ENCODE measurements around the gene IDH2.

IDH2 gene

DNA sequence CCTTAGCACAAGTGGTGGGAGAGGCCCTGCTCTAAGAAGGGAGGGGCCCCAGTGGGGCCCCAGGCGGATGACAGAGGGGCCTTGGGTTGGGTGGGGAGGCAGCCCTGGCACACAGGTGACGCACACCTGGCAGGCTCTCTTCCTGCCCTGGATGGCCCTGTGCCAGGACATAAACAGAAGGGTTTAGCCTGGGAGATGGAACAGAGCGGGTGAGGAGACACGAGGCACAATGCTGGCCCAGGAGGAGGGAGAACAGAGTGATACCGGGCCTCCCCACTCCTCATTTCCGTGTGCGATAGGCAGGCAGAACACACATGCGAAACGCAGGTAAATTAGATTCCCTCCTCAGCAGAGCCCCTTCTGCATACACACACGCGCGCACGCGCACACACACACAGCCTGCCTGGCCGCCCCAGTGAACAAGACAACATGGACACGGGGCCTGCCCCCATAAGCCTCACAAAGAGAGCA lies 39.8 kb downstream of the IDH2 start:
- peak; percentile 47 for DNase-seq

DNA sequence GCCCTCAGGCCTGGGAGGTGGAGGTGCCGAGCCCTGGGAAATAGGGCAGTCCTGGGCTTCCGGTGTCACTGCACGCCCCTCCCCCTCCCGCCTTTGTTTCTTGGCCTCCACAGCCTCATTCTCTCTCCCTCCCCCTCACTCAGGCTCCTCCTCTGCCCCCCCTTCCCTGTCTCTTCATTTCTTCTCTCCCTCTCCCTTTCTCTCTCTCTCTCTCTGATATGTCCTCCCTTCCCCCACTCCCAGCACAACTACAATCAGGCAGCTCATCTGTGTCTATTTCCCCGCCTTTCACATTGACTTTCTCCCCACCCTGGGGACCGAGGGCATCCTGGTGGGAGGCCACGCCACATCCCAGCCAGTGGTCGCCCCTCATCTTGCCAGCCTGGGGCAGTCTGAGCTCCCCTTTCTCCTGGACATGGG lies 40.2 kb downstream of the IDH2 start:
- DNase-seq, result peak; percentile 63

DNA sequence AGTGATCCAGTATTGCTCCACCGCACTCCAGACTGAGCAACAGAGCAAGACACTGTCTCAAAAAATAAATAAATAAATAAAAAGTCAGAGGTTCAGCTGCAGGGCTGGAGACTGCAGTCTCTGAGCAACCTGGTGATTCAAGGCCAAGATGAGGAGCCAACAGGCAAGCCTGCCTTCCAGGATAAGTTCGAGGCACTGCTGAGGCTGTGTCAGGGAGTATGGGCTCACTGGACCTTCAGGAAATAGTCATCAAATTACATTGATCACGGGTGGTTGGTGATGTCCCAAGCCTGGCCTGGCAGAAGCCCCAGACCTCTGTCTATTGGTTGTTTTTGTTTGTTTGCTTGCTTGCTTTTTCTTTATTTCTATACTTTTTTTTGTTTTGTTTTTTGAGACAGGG lies 41.5 kb downstream of the IDH2 start:
- no peak for DNase-seq

DNA sequence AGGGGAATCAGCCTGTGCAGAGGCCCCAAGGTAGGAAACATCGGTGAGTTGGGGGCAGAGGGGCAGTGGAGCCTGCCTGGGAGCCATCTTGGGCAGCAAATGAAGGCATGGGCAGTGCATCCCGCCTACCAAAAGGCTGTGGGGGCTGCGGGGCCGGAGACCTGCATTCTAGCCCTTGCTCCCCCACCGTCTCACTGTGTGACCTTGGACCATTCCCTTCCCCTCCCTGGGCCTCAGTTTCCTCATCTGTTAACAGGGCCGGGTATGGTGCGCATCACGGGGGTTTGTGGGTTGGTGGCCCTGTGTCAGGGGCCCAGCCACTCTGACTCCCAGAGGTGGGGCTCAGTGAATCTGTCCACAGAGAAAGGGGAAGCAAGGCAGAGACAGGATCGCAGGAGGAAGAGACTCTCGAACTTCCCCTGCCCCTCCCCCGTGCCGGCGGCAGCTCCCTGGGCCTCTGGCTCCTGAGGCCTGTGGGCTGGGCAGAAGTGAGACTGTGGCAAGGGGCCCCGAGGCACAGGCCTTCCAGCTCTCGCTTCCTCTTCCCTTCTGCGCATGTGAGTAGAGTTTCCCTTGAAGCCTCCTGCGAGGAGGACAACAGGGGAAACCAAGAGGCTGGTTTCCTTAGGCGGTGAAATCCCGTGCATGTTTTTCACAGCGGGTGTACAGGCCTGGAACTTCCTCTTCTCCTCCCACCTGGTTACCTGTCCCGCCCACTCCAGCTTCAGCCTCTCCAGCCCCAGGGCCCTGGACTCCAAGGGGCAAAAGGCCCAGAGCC lies 42.9 kb downstream of the IDH2 start:
- DNase-seq, result peak; percentile 70

DNA sequence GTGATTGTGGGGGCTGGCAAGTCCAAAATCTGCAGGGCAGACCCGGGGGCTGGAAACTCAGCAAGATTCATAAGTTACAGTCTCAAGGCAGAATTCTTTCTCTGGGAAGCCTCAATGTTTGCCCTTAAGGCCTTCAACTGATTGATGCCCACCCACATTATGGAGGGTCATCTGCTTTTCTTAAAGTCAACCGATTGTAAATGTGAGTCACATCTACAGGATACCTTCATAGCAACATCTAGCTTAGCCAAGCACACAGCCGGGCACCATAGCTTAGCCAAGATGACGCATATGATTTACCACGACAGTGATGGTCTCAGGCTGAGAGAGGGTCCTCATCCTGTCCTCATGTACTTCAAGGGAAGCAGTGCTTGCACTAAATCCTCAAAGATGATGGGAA lies 43.5 kb downstream of the IDH2 start:
- DNase-seq, result no peak

DNA sequence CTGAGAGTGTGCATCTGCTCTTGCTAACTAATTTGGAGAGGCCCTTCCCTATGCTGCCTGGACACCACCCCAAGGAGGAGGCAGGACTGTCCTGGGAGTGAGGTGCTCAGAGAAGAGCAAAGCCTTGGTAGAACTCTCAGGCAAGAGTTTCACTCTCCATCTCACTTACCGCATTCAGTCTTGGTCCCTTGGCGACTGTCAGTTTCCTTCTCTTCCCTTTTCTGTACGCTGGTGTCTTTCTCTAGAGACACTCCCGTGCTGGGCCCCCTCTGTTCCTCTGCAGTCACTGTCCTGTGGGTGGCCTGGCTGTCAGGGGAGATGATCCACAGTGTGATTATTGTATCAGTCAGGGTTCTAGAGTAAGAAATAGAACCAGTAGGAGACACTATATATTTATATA lies 44.0 kb downstream of the IDH2 start:
- DNase-seq, result no peak

DNA sequence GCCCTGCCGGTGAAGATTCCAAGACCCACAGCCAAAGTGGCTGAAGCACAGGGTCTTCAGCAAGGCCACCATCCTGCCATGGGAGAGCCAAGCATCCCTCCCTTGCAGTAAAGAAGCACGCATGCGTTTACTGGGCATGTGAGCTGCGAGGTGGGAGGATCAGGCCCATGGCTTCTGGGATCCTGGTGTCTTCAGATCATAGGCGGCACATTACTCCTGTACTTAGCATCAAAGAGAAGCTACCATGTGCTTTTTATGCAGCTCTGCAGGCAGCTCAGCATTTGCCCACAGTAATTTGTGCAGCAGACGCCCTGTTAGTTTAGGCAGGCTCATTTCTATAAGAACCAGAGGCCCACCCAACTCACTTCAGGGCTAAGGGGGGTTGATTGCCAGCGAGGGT lies 45.7 kb downstream of the IDH2 start:
- no peak for DNase-seq

DNA sequence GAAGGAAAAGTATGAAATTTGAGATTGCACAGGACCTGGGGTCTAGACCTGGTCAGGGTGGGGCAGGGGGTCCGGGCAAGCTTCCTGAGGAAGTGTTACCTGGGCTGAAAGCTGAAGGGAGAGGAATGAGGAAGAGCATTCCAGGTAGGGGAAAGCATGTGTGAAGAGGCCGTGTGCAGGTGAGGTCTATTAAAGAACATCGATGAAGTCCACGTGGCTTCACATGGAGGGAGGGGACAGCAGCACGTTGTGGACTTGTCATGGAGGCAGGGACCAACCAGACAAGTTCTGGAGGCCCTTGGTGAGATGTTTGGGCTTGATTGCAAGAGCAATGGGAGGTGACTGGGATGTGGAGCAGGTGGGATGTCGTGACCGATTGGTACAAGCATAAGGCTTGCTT lies 47.1 kb downstream of the IDH2 start:
- no peak for DNase-seq

DNA sequence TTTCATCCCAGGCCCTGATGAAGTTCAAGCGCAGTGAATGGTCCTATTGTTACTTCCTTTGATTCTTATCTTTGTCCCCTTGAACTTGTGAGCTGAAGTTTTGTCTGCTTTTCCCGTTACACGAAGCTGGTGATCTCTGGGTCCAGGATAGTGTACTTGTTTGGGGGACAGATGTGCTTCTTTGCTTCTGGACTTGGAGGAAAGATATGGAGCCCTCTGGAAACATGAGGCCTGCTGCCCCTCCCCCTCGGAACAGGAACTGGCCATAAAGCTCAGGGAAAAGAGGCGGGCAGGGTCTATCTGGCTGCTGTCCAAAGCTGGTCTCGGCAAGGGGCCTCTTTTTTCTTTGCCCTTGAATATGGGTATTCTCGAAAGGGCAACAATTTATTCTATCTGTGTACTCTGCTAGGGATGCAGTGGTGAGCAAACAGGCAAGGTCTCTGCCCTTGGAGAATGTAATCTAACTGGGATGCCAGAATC lies 47.6 kb downstream of the IDH2 start:
- no peak for DNase-seq

DNA sequence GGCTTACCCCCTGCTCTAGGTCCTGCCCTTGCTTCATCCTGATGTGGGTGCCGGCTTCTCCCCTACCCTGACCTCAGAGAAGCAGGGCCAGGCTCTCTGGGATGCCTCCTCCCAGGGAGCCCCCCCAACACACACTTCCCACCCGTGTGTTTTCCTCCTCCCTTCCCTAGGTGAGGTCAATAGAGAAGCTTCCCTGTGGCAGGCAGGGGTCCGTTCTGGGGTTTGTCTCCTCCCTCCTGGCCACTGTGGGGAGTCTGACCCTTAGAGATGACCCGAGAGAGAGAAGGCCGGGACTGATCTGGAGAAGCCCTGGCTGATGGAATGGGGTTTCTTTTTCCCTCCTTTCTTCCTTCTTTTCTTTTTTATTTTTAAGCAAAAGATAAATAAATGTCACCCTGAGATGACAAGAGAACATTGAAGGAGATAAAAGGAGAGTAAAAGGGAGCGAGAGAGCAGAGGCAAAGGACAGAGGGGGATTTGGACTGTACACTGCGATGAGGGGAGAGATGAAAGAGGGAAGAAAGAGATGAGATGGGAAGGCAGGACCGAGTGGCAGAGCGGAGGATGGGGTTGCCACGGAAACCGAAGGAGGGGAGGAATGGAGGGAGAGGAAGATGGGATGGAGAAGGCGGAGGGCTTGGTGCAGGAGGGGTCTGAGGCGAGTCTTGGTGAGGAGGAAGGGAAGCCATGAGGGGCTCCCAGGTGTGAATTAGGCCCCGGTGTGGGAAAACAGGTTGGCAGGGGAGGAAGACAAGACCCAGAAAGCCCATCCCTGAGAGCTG lies 48.4 kb downstream of the IDH2 start:
- no peak for DNase-seq

DNA sequence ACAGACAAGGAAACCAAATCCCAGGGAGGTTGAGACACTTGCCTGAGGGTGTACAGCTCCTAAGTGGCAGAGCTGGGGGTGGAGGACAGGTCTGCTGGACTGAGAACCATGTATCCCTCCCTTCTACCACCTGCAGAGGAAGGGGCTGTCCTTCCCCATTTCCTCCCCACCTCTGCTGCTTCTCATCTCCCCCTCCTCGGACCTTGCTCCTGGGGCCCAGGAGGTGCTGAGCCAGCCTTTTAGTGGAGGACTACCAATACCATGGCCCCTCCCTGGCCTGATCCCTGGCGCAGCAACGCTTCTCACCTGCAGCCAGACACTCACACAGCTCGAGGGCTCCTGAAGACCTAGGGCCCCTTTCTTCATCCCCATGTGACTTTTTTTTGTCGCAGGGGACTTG lies 50.4 kb downstream of the IDH2 start:
- no peak for DNase-seq

DNA sequence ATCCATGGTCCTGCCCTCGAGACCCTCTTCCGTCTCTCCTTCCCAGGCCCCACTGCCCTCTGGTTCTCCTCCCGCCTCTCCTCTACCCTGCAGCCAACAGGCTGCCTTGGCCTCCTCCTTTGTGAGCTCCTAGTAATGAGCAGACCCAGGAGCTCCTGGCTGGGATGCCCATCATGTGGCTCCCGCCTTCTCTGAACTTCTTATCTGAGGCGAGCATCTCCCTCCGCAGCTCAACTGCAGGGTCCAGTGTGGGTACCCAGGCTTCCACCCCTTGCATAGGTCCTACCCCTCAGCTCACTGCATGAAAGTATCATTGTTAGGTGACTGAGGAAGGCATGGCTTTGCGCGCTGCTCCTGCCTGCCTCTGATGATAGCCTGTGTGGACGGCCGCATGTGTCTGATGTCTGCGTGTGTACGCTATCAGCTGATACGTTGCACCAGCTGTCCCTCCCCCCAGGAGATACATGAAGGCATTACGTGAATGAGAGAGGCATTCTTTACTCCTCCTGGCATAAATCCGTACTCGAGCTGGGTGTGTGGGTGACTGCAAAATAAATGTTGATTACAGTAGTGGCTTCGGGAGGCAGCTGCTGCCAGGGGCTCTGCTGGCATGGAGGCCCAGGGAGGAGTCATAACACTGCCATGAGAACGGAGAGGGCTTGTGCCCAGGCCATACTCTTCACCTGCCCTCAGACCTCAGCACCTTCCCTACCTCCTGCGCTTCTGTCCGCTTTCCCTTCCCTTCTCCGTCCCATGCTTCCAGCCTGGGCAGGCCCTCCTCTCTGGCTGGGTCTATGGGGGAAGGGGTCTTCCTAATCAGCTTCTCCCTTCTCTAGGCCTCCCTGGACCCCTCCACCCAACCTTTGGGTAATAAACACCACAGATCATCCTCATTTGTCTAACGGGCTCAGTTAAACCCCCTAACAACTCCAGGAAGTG lies 52.3 kb downstream of the IDH2 start:
- no peak for DNase-seq

DNA sequence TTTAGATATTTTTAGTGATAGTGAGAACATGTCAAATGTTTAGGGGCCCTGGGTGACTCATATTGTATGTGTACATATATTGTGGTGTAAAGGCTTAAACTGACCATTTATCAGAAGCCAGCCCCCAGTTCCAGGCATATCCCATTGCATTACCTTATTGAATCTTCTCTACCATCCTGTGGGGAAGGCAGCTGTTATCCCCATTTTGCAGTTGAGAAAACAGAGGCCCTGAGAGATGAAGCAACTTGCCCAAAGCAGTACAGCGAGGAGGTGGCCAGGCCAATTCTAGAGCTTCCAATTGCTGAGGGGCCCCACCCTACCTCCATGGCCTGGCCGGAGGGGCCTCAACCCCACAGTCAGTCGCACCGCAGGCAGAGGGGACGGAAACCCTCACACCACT lies 53.2 kb downstream of the IDH2 start:
- DNase-seq, result no peak

DNA sequence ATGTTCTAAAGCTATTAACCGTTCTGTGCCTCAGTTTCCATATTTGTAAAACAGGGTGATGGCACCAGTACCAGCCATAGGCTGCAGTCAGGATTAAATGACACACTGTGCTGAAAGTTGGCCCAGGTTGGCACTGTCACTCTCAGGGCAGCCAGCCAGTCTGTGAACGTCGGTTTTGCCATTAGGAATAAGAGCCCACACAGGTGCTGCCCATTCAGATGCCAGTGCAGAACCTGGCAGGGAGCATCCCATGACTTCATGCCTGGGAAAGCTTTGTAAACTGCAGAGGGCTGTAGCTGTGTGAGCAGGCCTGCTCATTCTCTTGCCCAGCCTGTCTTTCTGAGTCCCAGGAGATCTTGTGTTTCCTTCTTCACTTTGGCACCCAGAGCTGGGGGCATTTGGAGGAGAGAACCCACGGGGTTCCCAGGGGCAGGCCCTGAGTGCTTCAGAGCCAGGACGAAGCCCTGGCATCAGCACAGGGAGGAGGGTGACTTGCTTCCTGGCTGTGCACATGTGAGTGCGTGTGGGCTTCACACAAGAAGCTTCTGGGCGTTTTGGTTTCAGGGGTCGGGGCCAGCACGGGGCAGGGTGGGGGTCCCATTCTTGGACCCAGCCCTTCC lies 54.2 kb downstream of the IDH2 start:
- DNase-seq, result no peak

DNA sequence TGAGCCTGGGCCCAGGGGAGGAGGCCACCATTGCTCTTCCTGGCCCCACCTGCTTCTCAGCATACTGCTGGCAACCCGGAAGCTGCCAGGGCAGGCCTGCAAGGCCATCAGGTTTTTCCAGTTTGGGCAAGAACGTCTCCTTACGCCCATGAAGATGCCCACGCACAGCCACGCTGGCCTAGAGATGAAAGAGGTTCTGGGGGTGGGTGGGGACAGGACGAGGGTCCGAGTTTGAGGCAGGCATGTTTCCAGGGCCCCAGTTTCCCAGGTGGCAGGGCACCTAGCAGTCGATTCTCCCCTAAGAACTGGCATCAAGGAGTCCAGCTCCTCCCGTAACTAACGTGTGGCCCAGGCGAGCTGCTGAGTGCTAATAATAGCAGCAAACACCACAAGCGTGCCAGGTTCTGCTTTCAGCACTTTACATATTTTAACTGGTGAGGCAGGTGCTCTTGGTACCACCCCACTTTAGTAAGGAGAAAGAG lies 55.3 kb downstream of the IDH2 start:
- DNase-seq, result no peak

DNA sequence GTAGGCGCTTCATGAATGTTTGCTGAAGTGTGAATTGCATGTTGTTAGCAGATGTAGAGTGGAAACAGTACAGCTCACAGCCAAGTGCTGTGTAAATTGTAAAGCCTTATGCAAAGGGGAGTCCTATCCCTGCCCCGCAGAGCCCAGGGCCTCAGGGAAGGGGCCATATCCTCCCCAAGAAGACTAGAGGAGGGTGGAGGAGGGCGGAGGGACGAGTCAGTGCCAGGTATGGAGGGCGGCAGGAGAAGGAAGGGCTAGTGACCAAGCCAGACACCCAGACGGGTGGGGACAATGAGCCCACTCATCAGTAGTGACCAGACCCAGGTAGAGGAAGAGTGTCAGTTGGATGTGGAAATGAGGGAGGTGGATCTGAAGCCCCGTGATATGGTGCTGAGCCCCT lies 56.0 kb downstream of the IDH2 start:
- DNase-seq, result no peak

DNA sequence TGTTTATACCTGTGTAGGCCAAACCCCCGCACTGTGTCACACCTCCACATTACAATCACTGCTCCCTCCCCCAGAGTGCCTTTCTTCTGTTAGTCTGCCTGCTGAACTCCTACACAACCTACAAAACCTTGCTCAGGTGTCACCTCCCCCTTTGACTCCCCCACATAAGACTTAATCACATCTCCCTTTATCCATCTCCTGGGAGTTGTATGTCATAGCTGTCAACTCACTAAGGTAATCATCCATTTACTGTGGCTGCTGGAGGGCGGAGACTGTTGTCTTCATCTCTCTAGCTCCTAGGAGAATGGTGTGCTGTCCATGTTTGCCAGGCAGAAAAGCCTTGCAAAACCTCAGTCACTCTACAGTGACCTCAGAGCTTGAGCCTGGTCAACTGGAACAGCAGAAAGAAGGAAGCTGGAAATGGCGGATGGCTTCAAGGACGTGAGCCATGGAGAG lies 57.3 kb downstream of the IDH2 start:
- no peak for DNase-seq

DNA sequence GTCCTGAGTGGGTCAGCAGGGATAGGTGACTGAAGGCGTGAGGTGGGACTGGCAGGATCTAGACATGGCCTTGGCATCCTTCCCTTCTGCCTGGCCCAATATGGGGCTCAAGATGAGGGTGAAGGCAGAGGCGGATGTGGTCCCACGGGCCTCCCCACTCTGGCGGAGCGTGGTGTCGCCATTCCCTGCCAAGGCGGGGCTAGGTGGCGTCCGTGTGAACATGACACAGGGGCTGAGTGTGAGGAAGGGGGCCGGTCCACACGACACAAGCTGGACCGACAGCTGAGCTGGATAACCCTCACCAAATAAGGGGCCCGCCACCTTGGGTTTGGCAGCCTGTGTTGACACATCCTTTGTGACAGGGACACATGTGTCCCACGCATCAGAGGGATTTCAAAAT lies 58.1 kb downstream of the IDH2 start:
- DNase-seq, result no peak

DNA sequence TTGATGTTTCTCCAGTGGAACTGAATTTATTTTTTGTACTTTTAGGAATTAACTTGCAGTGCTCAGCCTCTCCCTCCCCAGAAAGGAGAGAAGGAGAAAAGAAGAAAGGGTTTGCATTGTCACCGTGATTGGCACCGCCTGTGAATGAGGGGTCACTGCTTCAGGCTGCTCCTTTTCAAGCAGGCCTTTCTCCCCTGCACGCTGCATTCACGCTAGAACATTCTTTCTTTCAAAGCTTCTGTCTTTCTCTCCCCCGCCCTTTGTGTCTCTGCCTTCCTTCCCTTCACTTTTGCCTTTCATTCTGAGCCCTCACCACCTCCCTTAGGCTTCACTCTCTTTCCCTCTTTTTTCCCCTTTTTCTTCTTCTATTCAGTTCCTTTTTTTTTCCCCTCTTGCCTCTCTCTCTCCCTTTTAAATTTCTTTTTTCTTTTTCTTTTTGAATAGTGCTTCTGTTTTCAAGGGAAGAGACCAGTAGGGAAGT lies 58.7 kb downstream of the IDH2 start:
- no peak for DNase-seq

DNA sequence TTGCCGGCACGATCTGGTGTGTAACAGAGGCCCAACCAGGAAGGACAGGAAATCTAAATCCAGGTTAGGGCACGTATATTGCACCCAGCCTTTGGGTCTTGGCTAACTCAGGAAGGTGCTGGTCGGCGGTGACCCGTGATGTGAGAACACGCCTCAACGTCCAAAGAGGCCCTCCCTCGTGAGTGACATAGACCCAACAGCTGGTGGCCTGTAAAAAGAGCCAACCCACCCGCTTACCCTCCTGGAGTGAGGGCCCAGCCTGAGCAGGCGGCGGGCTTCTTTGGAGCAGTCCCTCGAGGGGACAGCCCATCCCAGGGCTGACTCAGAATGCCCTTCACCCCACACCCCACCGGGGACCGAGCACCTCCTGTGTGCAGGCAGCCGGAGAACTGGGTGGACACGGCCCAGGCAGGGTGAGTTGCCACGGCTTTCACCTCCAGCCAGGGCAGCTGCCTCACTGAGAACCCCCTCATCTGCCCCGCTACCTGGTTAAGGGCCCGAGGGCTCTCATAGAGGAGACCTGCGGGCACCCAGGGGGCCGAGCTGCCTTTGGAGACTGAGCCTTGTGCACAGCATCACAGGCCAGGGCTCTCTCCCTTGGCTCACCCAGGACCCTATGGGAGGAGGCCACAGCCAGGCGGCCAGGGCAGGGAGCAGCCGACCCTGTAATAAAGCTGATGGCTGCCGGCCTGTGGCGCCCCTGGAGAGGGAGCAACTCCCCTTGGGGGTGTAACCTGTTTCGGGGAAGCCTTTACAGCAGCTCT lies 59.3 kb downstream of the IDH2 start:
- no peak for DNase-seq

DNA sequence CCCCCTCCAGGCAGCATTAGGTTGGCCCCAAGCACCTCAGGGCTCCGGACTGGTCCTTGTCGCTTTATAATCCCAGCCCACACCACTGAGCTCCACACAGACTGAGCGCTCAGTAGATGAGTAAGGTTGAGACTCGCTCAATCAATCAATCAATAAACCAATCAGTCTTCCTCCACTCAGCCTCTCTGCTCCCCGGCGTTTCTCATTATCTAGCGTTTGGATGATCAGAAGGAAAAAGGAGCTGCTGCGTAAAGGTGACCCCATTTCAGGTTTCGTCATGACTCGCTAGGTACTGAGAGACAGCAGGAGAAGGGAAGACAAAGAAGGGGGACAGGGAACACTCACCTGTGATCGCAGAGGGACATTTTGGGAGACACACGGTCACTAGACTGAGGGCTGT lies 59.9 kb downstream of the IDH2 start:
- no peak for DNase-seq

Data from CD4-positive, alpha-beta T cell treated with Interleukin-17A for 4 hours (primary cell).